ENCODE measurements around the gene ATP8B1.
"Not testable (repeated sequence)": the region's sequence is repeated elsewhere in the genome, so short reads cannot be mapped to it uniquely, and the experiment has no call there.

Gene ATP8B1

GRCh38 chr18:57803103-57803969 is at the start of gene ATP8B1:
ATP8B1 (minus strand) TSS chr18:57803315; CDS start chr18:57731807, 71,508 bp downstream.
- DNase-seq (ENCODE audit: extremely low spot score): peak; percentile 35
- TF ChIP-seq, protein P1, sequence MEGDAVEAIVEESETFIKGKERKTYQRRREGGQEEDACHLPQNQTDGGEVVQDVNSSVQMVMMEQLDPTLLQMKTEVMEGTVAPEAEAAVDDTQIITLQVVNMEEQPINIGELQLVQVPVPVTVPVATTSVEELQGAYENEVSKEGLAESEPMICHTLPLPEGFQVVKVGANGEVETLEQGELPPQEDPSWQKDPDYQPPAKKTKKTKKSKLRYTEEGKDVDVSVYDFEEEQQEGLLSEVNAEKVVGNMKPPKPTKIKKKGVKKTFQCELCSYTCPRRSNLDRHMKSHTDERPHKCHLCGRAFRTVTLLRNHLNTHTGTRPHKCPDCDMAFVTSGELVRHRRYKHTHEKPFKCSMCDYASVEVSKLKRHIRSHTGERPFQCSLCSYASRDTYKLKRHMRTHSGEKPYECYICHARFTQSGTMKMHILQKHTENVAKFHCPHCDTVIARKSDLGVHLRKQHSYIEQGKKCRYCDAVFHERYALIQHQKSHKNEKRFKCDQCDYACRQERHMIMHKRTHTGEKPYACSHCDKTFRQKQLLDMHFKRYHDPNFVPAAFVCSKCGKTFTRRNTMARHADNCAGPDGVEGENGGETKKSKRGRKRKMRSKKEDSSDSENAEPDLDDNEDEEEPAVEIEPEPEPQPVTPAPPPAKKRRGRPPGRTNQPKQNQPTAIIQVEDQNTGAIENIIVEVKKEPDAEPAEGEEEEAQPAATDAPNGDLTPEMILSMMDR (IDR thresholded peaks at IDR 0.05; ENCODE audit: control extremely low read depth, extremely low read depth, low read depth, missing control alignments): no peak
- POLR2A ChIA-PET: no interaction called here
- CTCF ChIA-PET: no interaction called here

DNA sequence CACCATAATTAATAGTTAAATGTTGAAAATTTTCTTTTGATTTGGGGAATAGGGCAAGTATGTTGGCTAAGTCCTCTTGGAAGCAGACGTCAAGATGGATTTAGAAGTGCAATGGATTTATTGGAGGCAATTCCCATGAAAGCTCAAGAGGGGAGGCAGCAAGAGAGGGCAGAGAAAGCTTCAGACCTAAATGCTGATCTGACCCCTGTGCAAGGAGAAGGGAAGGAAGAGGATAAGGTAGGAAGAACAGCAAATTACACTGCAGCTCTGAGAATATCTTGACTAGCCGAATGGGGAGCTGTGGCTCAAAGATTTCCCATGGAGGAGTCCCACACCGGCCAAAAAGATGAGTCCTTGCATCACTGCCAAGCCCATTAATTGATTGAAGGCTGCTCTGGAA is 46.9 kb upstream of the ATP8B1 start:
- ChIA-PET POLR2A (no interaction called here), CTCF (no interaction called here)
- DNase-seq (ENCODE audit: extremely low spot score): no peak
- TF ChIP-seq, protein P1 (IDR thresholded peaks at IDR 0.05; ENCODE audit: control extremely low read depth, extremely low read depth, low read depth, missing control alignments): no peak

GRCh38 chr18:57848374-57848773 is 45.3 kb upstream of the ATP8B1 start:
- CTCF ChIA-PET: interaction anchor here (1.5 to 1.9 kb wide), 3 partner anchors 10 to 34 kb away, joined by 4 to 5 read pairs (median 5); no protein-coding TSS in a partner anchor
- DNase-seq (ENCODE audit: extremely low spot score); POLR2A ChIA-PET: not testable (repeated sequence)

DNA sequence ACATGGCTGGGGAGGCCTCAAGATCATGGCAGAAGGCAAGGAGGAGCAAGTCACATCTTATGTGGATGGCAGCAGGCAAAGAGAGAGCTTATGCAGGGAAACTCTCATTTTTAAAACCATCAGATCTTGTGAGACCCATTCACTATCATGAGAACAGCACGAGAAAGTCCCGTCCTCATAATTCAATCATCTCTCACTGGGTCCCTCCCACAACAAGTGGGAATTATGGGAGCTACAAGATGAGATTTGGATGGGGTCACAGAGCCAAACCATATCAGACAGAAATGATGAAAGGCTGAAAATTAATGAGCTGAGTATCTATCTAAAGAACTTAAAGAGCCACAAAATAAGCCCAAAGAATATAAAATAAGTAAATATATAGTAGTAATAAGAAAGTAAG is 44.3 kb upstream of the ATP8B1 start:
- CTCF ChIA-PET: interaction anchor here (1.5 to 1.9 kb wide), 3 partner anchors 9 to 34 kb away, joined by 4 to 5 read pairs (median 5); no protein-coding TSS in a partner anchor
- DNase-seq (ENCODE audit: extremely low spot score); POLR2A ChIA-PET: not testable (repeated sequence)

- CTCF ChIA-PET: no interaction called here
- TF ChIP-seq, protein P1 (IDR thresholded peaks at IDR 0.05; ENCODE audit: control extremely low read depth, extremely low read depth, low read depth, missing control alignments): no peak
- no peak for DNase-seq (ENCODE audit: extremely low spot score)
- POLR2A ChIA-PET: no interaction called here
Measured at GRCh38 chr18:57846258-57846657, 43.1 kb upstream of the ATP8B1 start.

DNA sequence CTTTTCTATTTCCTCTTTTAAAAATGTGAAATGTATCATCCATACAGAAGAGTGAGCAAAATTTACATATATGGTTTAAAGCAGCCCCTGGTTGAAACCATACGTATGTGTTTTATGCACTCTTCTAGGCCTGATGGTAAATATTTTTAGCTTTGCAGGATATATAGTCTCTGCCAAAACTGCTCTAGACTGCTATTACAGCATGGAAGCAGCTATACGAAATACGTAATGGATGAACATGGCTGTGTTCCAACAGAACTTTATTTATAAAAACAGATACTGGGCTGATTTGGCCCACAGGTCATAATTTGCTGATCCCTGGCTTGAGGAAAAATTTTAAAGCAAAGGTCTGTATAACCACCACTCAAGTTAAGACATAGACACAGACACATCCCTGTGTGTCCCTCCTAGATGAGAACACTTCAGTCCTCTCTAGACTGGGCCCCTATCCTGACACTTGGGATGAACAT is 42.5 kb upstream of the ATP8B1 start:
- TF ChIP-seq, protein P1 (IDR thresholded peaks at IDR 0.05; ENCODE audit: control extremely low read depth, extremely low read depth, low read depth, missing control alignments): no peak
- POLR2A ChIA-PET: no interaction called here
- DNase-seq (ENCODE audit: extremely low spot score): no peak
- CTCF ChIA-PET: no interaction called here

- DNase-seq (ENCODE audit: extremely low spot score): no peak
- CTCF ChIA-PET: interaction anchor here (1.5 kb wide), 1 partner anchor 12 kb away, joined by 5 read pairs; no protein-coding TSS in a partner anchor
- POLR2A ChIA-PET: no interaction called here
- TF ChIP-seq, protein P1 (IDR thresholded peaks at IDR 0.05; ENCODE audit: control extremely low read depth, extremely low read depth, low read depth, missing control alignments): no peak
Measured at GRCh38 chr18:57844319-57844718, 41.2 kb upstream of the ATP8B1 start.
